Fibroblast of the conjunctiva (primary cell): ENCODE measurements around the gene SLIT2.

Experiments
- DNase-seq: peaks from one replicate; pipeline ENCODE4 v3.0.0-alpha.2; 2010; ENCODE audit warnings: low read depth

SLIT2 gene

GRCh38 chr4:20251796-20252655 is at the start of gene SLIT2:
Gene SLIT2 (plus strand): TSS chr4:20251905. CDS start chr4:20253816, 1,911 bp downstream.
- DNase-seq: peak; percentile 75

- peak; percentile 90 for DNase-seq
These were observed 48.2 kb upstream of the SLIT2 start for GRCh38 chr4:20203508-20203907.

- no peak for DNase-seq
These were observed 34.2 kb upstream of the SLIT2 start for GRCh38 chr4:20217521-20217920.

GRCh38 chr4:20217951-20218350 is 33.8 kb upstream of the SLIT2 start:
- DNase-seq: no peak

- no peak for DNase-seq
These were observed 32.2 kb upstream of the SLIT2 start for GRCh38 chr4:20219521-20219920.

- no peak for DNase-seq
These were observed 13.7 kb upstream of the SLIT2 start for GRCh38 chr4:20237894-20238537.

- peak; percentile 87 for DNase-seq
These were observed 3.5 kb upstream of the SLIT2 start for GRCh38 chr4:20248155-20248558.

GRCh38 chr4:20249333-20249732 is 2.4 kb upstream of the SLIT2 start:
- DNase-seq: peak; percentile 56

- no peak for DNase-seq
These were observed 492 bp upstream of the SLIT2 start for GRCh38 chr4:20251031-20251795.

- DNase-seq: no peak
These were observed 1.1 kb downstream of the SLIT2 start for GRCh38 chr4:20252656-20253282.

- DNase-seq: no peak
These were observed 1.6 kb downstream of the SLIT2 start for GRCh38 chr4:20253283-20253734.

- DNase-seq: no peak
These were observed 2.2 kb downstream of the SLIT2 start for GRCh38 chr4:20253735-20254409.

GRCh38 chr4:20254511-20255250 is 3.0 kb downstream of the SLIT2 start:
- no peak for DNase-seq

- no peak for DNase-seq
These were observed 3.5 kb downstream of the SLIT2 start for GRCh38 chr4:20255251-20255586.

- DNase-seq: no peak
These were observed 4.1 kb downstream of the SLIT2 start for GRCh38 chr4:20255823-20256222.

GRCh38 chr4:20256381-20256881 is 4.7 kb downstream of the SLIT2 start:
- no peak for DNase-seq

- DNase-seq: no peak
These were observed 8.0 kb downstream of the SLIT2 start for GRCh38 chr4:20259707-20260106.

- no peak for DNase-seq
These were observed 9.1 kb downstream of the SLIT2 start for GRCh38 chr4:20260821-20261220.

- DNase-seq: no peak
These were observed 10.5 kb downstream of the SLIT2 start for GRCh38 chr4:20262221-20262620.

GRCh38 chr4:20264688-20265087 is 13.0 kb downstream of the SLIT2 start:
- no peak for DNase-seq

- no peak for DNase-seq
These were observed 14.0 kb downstream of the SLIT2 start for GRCh38 chr4:20265726-20266125.
